ENCODE data around the gene SSH3. TPM values are rescaled to one million over a fixed set of nuclear protein-coding genes. Genes with fewer than 3 reads are reported as not detected.

The SSH3 gene
- total and polyA plus RNA-seq, 2 of the 4 experiments (the other 2 are of a cell fraction): 7.3 to 26.7 TPM

DNA sequence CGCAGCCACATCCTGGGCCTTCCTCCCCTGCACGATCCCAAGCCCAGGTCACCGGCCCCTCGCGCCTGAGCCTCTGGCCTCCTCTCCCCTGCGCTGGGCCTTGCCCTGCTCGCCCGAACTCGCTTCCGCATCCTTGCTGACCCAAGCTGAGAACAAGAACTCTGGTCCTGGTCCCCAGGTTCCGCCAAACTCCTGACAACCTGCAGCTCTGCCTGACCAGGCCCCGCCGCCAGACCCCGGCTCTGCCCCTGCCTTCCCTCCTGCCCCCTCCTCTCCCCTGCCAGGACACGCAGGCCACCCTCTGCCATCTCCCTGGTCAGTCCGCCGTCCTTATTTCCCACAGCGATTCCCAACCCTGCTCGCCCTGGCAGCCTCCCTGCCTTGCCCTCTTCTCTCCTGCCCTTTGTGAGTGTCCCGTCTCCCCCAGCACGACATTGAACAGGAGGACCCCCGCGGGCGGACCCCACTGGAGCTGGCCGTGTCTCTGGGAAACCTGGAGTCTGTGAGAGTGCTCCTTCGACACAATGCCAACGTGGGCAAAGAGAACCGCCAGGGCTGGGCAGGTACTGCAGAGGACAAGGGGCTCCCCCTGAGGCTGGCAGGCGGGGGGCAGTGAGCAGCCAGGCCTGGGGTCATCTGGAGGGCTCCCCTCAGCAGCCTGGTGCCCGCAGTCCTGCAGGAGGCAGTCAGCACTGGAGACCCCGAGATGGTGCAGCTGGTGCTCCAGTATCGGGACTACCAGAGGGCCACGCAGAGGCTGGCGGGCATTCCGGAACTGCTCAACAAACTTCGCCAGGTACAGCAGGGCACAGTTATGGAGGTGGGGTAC lies 13.5 kb upstream of the SSH3 start:
- H4K91ac ChIP-seq (ENCODE audit: insufficient read depth, low read depth, low read length): peak overlapping the region; percentile 97
- H3K4me1 ChIP-seq (ENCODE audit: control insufficient read depth, insufficient read depth, low read length): peaks cover 21% of the 10 kb centered on the region
- H3K4ac ChIP-seq (ENCODE audit: low read depth, low read length): peak overlapping the region; percentile 98
- no peak for DNase-seq
- no peaks in the 10 kb centered on the region for H3K27me3 ChIP-seq (ENCODE audit: control insufficient read depth, insufficient read depth, low read length)
- peak overlapping the region; percentile 92 to 93 for H4K8ac ChIP-seq (ENCODE audit: low read depth in 2 of 2, low read length in 2 of 2)
- intact Hi-C loops (cut with micrococcal nuclease) (loop anchor here (2.0 kb wide), 2 partner anchors 13 to 27 kb away; partner anchors contain the start of gene SSH3), dilution Hi-C loops (cut with HindIII; ENCODE audit: low sequenced_read_pairs, unreplicated experiment) (no loop called here), in situ Hi-C loops (cut with MboI; ENCODE audit: low sequenced_read_pairs) (no loop called here)
- 56% methylated on average over 13 of the region's 36 CpGs; no CpG with 5 or more reads in 1 of the 2 experiments for WGBS, 2 experiments (ENCODE audit: extremely low coverage in 2 of 2, insufficient read length in 1 of 2)
- peak; percentile 9 for ATAC-seq (ENCODE audit: low read depth)
- peak overlapping the region; percentile 89 for H2AFZ ChIP-seq (replicated peaks; ENCODE audit: low read length, poor library complexity)
- H3K9me1 ChIP-seq (ENCODE audit: insufficient read depth, low read length): peaks cover 22% of the 10 kb centered on the region; the same call in 1 of the 2 replicates
- H2BK5ac ChIP-seq (ENCODE audit: low read depth, low read length, poor library complexity, severe bottlenecking): peak overlapping the region; percentile 87
- TF ChIP-seq, protein P1, sequence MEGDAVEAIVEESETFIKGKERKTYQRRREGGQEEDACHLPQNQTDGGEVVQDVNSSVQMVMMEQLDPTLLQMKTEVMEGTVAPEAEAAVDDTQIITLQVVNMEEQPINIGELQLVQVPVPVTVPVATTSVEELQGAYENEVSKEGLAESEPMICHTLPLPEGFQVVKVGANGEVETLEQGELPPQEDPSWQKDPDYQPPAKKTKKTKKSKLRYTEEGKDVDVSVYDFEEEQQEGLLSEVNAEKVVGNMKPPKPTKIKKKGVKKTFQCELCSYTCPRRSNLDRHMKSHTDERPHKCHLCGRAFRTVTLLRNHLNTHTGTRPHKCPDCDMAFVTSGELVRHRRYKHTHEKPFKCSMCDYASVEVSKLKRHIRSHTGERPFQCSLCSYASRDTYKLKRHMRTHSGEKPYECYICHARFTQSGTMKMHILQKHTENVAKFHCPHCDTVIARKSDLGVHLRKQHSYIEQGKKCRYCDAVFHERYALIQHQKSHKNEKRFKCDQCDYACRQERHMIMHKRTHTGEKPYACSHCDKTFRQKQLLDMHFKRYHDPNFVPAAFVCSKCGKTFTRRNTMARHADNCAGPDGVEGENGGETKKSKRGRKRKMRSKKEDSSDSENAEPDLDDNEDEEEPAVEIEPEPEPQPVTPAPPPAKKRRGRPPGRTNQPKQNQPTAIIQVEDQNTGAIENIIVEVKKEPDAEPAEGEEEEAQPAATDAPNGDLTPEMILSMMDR (conservative IDR thresholded peaks at IDR 0.05; ENCODE audit: low read depth, low read length): no peak
- TF ChIP-seq CEBPB (IDR thresholded peaks at IDR 0.05; ENCODE audit: low read depth, low read length) (no peak), CHD1 (IDR thresholded peaks at IDR 0.05; ENCODE audit: low read depth, low read length) (no peak), MXI1 (IDR thresholded peaks at IDR 0.05; ENCODE audit: borderline replicate concordance, low read depth, low read length) (no peak), MAZ (IDR thresholded peaks at IDR 0.05; ENCODE audit: borderline replicate concordance, low read depth, low read length) (no peak)
- H3K23ac ChIP-seq (ENCODE audit: low read depth, low read length): peak overlapping the region; percentile 94
- peak overlapping the region; percentile 55; the same call in 1 of the 2 replicates for H3K18ac ChIP-seq (ENCODE audit: low read depth, low read length)
- peak overlapping the region; percentile 64 for H2BK120ac ChIP-seq (ENCODE audit: low read depth, low read length)
- H2AK9ac ChIP-seq (replicated peaks; ENCODE audit: low read depth, low read length, poor library complexity): peak overlapping the region; percentile 99
- H3K14ac ChIP-seq (replicated peaks; ENCODE audit: low read depth, low read length): peak overlapping the region; percentile 97
- ChIA-PET POLR2A (ENCODE audit: unreplicated experiment) (interaction anchor here (0.6 kb wide), 1 partner anchor 293 kb away, joined by 7 read pairs; no protein-coding TSS in a partner anchor), CTCF (interaction anchor here (0.6 to 1.0 kb wide), 2 partner anchors 49 to 57 kb away, joined by 3 read pairs; no protein-coding TSS in a partner anchor)
- peak overlapping the region; percentile 89 for H3K9ac ChIP-seq (ENCODE audit: low read depth, low read length)
- peaks cover 16 to 57% of the 10 kb centered on the region in 2 experiments; a peak in 3 of 4 replicates for H3K79me1 ChIP-seq (ENCODE audit: low read depth in 1 of 2, low read length in 2 of 2)
- peak overlapping the region; percentile 58 for H3K56ac ChIP-seq (ENCODE audit: extremely low read depth, insufficient read depth, low read length)
- H2BK15ac ChIP-seq (ENCODE audit: low read depth, low read length): no peak overlapping the region; the same call in 2 of the 3 replicates
- peak overlapping the region; percentile 69 for H3K4me3 ChIP-seq (ENCODE audit: insufficient read depth, low read depth, low read length)
- peaks cover 36% of the 10 kb centered on the region for H3K36me3 ChIP-seq (ENCODE audit: control insufficient read depth, insufficient read depth, low read length)
- H3K4me2 ChIP-seq (ENCODE audit: low read depth, low read length): peak overlapping the region; percentile 92
- no TSS peak for BruUV-seq (replicated peaks)
- peak overlapping the region; percentile 56 for H4K5ac ChIP-seq (ENCODE audit: low read depth, low read length)
- peak overlapping the region; percentile 85 for H2AK5ac ChIP-seq (ENCODE audit: low read depth, low read length)
- no peaks in the 10 kb centered on the region for H3K9me3 ChIP-seq (ENCODE audit: control insufficient read depth, insufficient read depth, low read length)
- H2BK20ac ChIP-seq (ENCODE audit: low read depth, low read length): no peak overlapping the region; the same call in 1 of the 2 replicates
- H4K20me1 ChIP-seq (ENCODE audit: insufficient read depth, low read length): peaks cover 15% of the 10 kb centered on the region
- peak overlapping the region; percentile 95 for H3K27ac ChIP-seq (ENCODE audit: insufficient read depth, low read length)
